Muscle layer of colon (tissue), 2 donors: ENCODE data around the gene NOX4.
"Not testable (repeated sequence)": the region's sequence is repeated elsewhere in the genome, so short reads cannot be mapped to it uniquely, and the experiment has no call there.

Experiments used
- H3K27ac ChIP-seq: one replicate; pipeline ENCODE4 v1.7.0; 2013; ENCODE audit warnings: low read depth, mild to moderate bottlenecking, low read length, moderate library complexity
- H3K27me3 ChIP-seq, 2 donors: one replicate each; pipeline ENCODE4 v1.7.0; 2013; ENCODE audit warnings: low read length in 2 of 2, mild to moderate bottlenecking in 2 of 2; ENCODE audit not compliant: insufficient read depth in 2 of 2, control insufficient read depth in 1 of 2
- H3K36me3 ChIP-seq: one replicate; pipeline ENCODE4 v1.7.0; 2013; ENCODE audit warnings: mild to moderate bottlenecking, low read length; ENCODE audit not compliant: insufficient read depth
- H3K4me1 ChIP-seq: one replicate; pipeline ENCODE4 v1.7.0; 2013; ENCODE audit warnings: mild to moderate bottlenecking, low read length; ENCODE audit not compliant: insufficient read depth
- H3K4me3 ChIP-seq, 2 donors: one replicate each; pipeline ENCODE4 v1.7.0; 2013; ENCODE audit warnings: low read length in 2 of 2, low read depth in 1 of 2, mild to moderate bottlenecking in 1 of 2, moderate library complexity in 1 of 2
- H3K9ac ChIP-seq: one replicate; pipeline ENCODE4 v1.7.0; 2013; ENCODE audit warnings: low read length
- H3K9me3 ChIP-seq: one replicate; pipeline ENCODE4 v1.7.0; 2013; ENCODE audit warnings: mild to moderate bottlenecking, low read length
- donor health status: abdominal sarcoma.
- donor health status: Adenocarcinoma of cecum.

NOX4 gene

GRCh38 chr11:89457190-89457589 is 34.0 kb downstream of the NOX4 start:
- H3K9me3 ChIP-seq: no peaks in the 10 kb centered on the region
- no peaks in the 10 kb centered on the region for H3K4me1 ChIP-seq
- H3K36me3 ChIP-seq: no peaks in the 10 kb centered on the region
- no peaks in the 10 kb centered on the region for H3K27me3 ChIP-seq
- no peak overlapping the region for H3K4me3 ChIP-seq
- no peak overlapping the region for H3K27ac ChIP-seq
- no peak overlapping the region for H3K9ac ChIP-seq

DNA sequence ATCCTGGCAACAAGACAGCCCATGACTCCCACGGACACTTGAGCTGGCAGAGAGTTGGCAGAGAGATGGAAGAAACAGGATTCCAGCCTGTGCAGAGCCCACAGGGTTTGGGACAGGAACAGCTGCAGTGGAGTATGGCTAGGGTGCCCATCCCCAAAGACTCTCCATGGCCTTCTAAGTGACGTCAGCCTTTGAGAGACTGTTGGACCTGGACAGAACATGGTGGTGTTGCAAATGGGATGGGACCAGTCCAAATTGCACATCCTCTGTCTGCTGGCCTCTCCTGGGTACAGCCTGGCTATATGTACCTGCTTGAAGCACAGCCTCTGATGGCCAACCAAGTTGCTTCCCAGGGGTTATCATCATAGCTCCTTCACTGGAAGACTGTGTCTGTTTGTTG is 34.5 kb downstream of the NOX4 start:
- no peaks in the 10 kb centered on the region for H3K9me3 ChIP-seq
- no peak overlapping the region for H3K27ac ChIP-seq
- no peaks in the 10 kb centered on the region for H3K27me3 ChIP-seq
- no peaks in the 10 kb centered on the region for H3K4me1 ChIP-seq
- H3K4me3 ChIP-seq: no peak overlapping the region
- no peaks in the 10 kb centered on the region for H3K36me3 ChIP-seq
- H3K9ac ChIP-seq: no peak overlapping the region

DNA sequence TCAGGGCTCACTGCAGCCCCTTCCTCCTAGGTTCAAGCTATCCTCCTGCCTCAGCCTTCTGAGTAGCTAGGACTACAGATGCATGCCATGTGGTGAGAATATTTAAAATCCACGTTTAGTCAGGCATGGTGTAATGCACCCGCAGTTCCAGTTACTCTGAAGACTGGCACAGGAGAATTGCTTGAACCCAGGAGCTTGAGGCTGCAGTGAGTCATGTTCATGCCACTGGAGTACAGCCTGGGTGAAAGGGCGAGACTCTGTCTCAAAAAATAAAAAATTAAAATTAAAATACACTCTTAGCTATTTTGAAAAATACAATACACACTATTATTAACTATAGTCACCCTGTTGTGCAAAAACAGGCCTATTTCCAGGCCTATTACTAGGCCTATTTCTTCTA is 38.4 kb downstream of the NOX4 start:
- Histone ChIP-seq H3K4me3 (no peak overlapping the region), H3K27ac (no peak overlapping the region), H3K36me3 (no peaks in the 10 kb centered on the region), H3K9me3 (no peaks in the 10 kb centered on the region), H3K27me3 (no peaks in the 10 kb centered on the region), H3K4me1 (no peaks in the 10 kb centered on the region), H3K9ac (no peak overlapping the region)

DNA sequence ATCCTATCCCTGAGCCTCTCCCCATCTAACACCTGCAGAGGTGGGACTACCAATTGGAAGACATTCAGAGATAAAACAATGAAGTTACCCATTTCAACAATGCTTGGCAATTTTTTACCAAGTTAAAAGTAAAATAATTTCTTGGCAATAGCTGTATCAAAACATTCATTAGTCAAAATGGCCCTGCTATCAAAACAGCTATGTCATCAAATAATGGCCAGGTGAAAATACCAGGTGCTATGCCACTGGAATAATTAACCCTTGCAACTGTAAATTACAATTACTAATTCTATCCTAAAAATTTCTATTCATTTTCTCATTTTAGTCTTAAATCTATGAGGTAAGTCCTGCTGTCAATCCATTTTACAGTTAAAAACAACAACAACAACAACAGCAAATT is 43.3 kb downstream of the NOX4 start:
- Histone ChIP-seq H3K27me3 (no peaks in the 10 kb centered on the region), H3K9ac (no peak overlapping the region), H3K4me1 (no peaks in the 10 kb centered on the region), H3K27ac (no peak overlapping the region), H3K36me3 (no peaks in the 10 kb centered on the region), H3K4me3 (no peak overlapping the region), H3K9me3 (no peaks in the 10 kb centered on the region)

DNA sequence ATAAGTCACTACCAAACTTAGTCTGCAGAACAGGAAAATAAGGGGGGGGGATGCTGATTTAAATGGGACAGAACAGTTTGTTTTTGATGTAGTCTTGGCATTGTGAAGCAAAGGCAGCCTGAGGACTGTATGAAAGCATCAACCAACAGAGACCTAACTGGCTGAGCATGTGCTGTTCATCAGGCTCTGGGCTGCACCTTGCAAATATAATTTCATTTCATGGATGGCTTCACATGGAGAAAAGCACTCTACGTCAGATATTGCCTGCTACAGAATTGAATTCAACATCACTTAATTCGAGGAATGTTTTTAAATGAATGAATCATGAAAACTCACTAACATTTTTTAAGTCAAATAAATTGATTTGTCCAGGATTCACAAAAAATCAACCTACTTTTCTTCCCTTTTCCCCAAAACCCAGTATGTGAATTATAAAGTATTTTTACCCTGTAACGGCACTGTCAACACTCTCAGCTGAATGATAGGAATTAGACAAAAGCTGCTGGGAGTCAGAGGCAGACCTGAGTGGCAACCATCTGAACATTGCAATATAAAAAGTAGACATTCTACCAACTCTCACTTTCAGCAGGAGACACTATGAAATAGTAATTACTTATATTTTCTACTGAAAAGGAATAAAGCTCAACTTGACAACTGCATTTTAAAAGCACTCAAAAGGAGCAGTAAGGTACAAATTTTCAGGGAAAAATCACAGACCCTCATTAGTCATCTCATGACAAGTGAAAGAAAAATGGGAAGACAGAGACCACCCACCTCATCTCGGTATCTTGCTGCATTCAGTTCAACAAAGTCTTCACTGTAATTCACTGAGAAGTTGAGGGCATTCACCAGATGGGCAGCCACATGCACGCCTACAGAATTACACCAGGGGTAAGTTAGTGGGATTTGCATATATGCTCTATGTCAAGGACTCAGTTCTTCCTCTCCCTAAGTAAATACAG is 47.5 kb downstream of the NOX4 start:
- no peaks in the 10 kb centered on the region for H3K4me1 ChIP-seq
- H3K9me3 ChIP-seq: no peaks in the 10 kb centered on the region
- H3K27ac ChIP-seq: no peak overlapping the region
- no peak overlapping the region for H3K9ac ChIP-seq
- no peaks in the 10 kb centered on the region for H3K36me3 ChIP-seq
- H3K27me3 ChIP-seq: no peaks in the 10 kb centered on the region
- H3K4me3 ChIP-seq: no peak overlapping the region

DNA sequence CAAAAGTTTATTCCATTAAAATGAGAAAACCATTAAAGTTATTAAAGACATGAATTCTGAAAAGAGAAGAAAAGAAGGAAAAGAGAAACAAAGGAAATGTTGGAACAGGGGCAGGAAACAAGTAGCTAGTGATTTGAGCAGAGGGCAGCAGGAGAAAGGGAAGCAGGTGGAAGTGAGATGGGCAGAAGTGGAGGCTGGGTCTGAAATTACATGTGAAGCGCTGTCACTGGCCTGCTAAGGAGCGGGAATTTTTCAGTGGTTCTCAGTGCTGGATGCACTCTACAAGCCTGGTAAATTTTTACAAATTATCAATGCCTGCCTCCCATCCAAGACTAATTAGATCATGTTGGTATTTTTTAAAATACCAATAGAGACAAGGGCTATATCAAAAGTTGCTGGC is 48.4 kb downstream of the NOX4 start:
- Histone ChIP-seq H3K9ac (no peak overlapping the region), H3K4me3 (no peak overlapping the region), H3K9me3 (no peaks in the 10 kb centered on the region), H3K36me3 (no peaks in the 10 kb centered on the region), H3K27ac (no peak overlapping the region), H3K27me3 (no peaks in the 10 kb centered on the region), H3K4me1 (no peaks in the 10 kb centered on the region)

- H3K27ac ChIP-seq: no peak overlapping the region
- H3K27me3 ChIP-seq: no peaks in the 10 kb centered on the region
- H3K4me1 ChIP-seq: no peaks in the 10 kb centered on the region
Observed at GRCh38 chr11:89441606-89442005, 49.6 kb downstream of the NOX4 start.

GRCh38 chr11:89437317-89437716 is 53.9 kb downstream of the NOX4 start:
- no peaks in the 10 kb centered on the region for H3K4me1 ChIP-seq
- H3K27me3 ChIP-seq: no peaks in the 10 kb centered on the region
- H3K27ac ChIP-seq: no peak overlapping the region
- no peak overlapping the region for H3K9ac ChIP-seq
- H3K4me3 ChIP-seq: no peak overlapping the region
- H3K9me3 ChIP-seq: no peaks in the 10 kb centered on the region
- no peaks in the 10 kb centered on the region for H3K36me3 ChIP-seq

More at GRCh38 chr11:89441606-89442005, 49.6 kb downstream of the NOX4 start:
- no peaks in the 10 kb centered on the region for H3K36me3 ChIP-seq
- no peaks in the 10 kb centered on the region for H3K9me3 ChIP-seq
- no peak overlapping the region for H3K4me3 ChIP-seq
- H3K9ac ChIP-seq: no peak overlapping the region

- Histone ChIP-seq H3K9me3 (no peaks in the 10 kb centered on the region), H3K36me3 (no peaks in the 10 kb centered on the region), H3K27me3 (no peaks in the 10 kb centered on the region), H3K4me3 (no peak overlapping the region), H3K27ac (no peak overlapping the region), H3K4me1 (no peaks in the 10 kb centered on the region), H3K9ac (no peak overlapping the region)
Observed at GRCh38 chr11:89436071-89436470, 55.1 kb downstream of the NOX4 start.

- Histone ChIP-seq H3K27me3 (no peaks in the 10 kb centered on the region), H3K4me1 (no peaks in the 10 kb centered on the region), H3K36me3 (no peaks in the 10 kb centered on the region), H3K9ac (no peak overlapping the region), H3K27ac (no peak overlapping the region), H3K9me3 (no peaks in the 10 kb centered on the region), H3K4me3 (no peak overlapping the region)
Observed at GRCh38 chr11:89433278-89433677, 57.9 kb downstream of the NOX4 start.

DNA sequence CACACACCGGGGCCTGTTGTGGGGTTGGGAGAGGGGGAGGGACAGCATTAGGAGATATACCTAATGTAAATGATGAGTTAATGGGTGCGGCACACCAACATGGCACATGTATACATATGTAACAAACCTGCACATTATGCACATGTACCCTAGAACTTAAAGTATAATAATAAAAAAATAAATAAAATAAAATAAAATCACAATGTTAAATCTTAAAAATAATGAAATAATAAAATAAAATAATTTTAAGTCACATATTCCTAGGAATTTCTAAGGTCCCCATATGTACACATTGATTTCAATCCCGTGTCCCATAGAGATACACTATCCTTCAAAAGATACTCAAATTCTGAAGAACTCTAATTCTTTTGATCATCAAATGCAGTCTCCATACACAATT is 59.0 kb downstream of the NOX4 start:
- H3K27ac ChIP-seq, H3K4me3 ChIP-seq, H3K9me3 ChIP-seq, H3K4me1 ChIP-seq, H3K36me3 ChIP-seq, H3K27me3 ChIP-seq, H3K9ac ChIP-seq: not testable (repeated sequence)

DNA sequence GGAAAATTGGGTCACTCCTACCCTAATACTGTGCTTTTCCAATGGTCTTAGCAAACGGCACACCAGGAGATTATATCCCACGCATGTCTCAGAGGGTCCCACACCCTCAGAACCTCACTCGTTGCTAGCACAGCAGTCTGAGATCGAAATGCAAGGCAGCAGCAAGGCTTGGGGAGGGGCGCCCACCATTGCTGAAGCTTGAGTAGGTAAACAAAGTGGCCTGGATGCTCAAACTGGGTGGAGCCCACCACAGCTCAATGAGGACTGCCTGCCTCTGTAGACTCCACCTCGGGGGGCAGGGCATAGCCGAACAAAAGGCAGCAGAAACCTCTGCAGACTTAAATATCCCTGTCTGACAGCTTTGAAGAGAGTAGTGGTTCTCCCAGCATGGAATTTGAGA is 64.7 kb downstream of the NOX4 start:
- H3K4me3 ChIP-seq, H3K9ac ChIP-seq, H3K4me1 ChIP-seq, H3K27ac ChIP-seq, H3K9me3 ChIP-seq, H3K27me3 ChIP-seq, H3K36me3 ChIP-seq: not testable (repeated sequence)
